Measurements from ENCODE around the gene GSTT4.

GRCh38 chr22:24037851-24038765, 32.9 kb upstream of the GSTT4 start:
- TF ChIP-seq CTCF (IDR thresholded peaks at IDR 0.05) (no peak), EP300 (IDR thresholded peaks at IDR 0.05) (no peak), POLR2AphosphoS5 (IDR thresholded peaks at IDR 0.05) (no peak), POLR2A (IDR thresholded peaks at IDR 0.05) (no peak)

Measured in suprapubic skin (tissue), 4 donors.